OCI-LY3 (cell line): ENCODE results near the gene PMVK.

Source experiments
- H2AFZ ChIP-seq: fragments of 200-600, 300-600 bp; shearing (Covaris generic); 2 replicates; pipeline ENCODE4 v1.6.0; 2014; ENCODE audit warnings: antibody characterized with exemption, low read depth, low read length
- H3K27ac ChIP-seq: fragments of 200-600, 300-600 bp; sonication (generic); 2 replicates; pipeline ENCODE4 v1.5.1; 2014; ENCODE audit warnings: mild to moderate bottlenecking, low read length, moderate library complexity, mixed read lengths
- H3K27me3 ChIP-seq: fragments of 200-600, 300-600 bp; sonication (generic); 2 replicates; pipeline ENCODE4 v1.6.1; 2014; ENCODE audit warnings: low read depth, low read length, mixed read lengths
- H3K36me3 ChIP-seq: fragments of 200-600, 300-600 bp; sonication (generic); replicated peaks from 2 replicates; pipeline ENCODE3; 2014; ENCODE audit warnings: low read depth, low read length, mixed read lengths
- H3K4me1 ChIP-seq: fragments of 300-600, 200-600 bp; sonication (generic); 2 replicates; pipeline ENCODE4 v1.6.1; 2014; ENCODE audit warnings: low read length, mixed read lengths
- H3K4me2 ChIP-seq: fragments of 200-600, 300-600 bp; sonication (generic); 2 replicates; pipeline ENCODE4 v1.6.1; 2014; ENCODE audit warnings: low read length, mixed read lengths
- H3K4me3 ChIP-seq: fragments of 300-600, 200-600 bp; sonication (generic); 2 replicates; pipeline ENCODE4 v1.5.1; 2014; ENCODE audit warnings: antibody characterized with exemption, mild to moderate bottlenecking, low read length, moderate library complexity
- H3K79me2 ChIP-seq: fragments of 300-600, 200-600 bp; shearing (Covaris generic); 2 replicates; pipeline ENCODE4 v1.6.1; 2014; ENCODE audit warnings: mild to moderate bottlenecking, low read length, mixed read lengths
- H3K9ac ChIP-seq: fragments of 300-600, 200-600 bp; shearing (Covaris generic); 2 replicates; pipeline ENCODE4 v1.6.0; 2014; ENCODE audit warnings: mild to moderate bottlenecking, low read length, moderate library complexity
- H3K9me3 ChIP-seq: fragments of 200-600, 300-600 bp; shearing (Covaris generic); 2 replicates; pipeline ENCODE4 v1.6.1; 2014; ENCODE audit warnings: low read length, mixed read lengths; ENCODE audit not compliant: insufficient read depth
- H4K20me1 ChIP-seq: fragments of 200-600, 300-600 bp; sonication (generic); 2 replicates; pipeline ENCODE4 v1.6.1; 2016; ENCODE audit warnings: low read length, mixed read lengths; ENCODE audit not compliant: insufficient read depth
- EZH2phosphoT487 ChIP-seq: fragments of 200-600 bp; shearing (Covaris generic); IDR thresholded peaks from 2 replicates; pipeline ENCODE4 v1.6.1; 2018; ENCODE audit warnings: antibody characterized with exemption, mixed run types, low read depth
- TF ChIP-seq, protein P1 (sequence below): fragments of 200-600, 300-600 bp; sonication (generic); IDR thresholded peaks from 2 replicates; pipeline ENCODE4 v1.5.1; 2014; ENCODE audit warnings: antibody characterized with exemption, low read length, low read depth

Gene PMVK

GRCh38 chr1:154955718-154956543, 19.4 kb upstream of the PMVK start, which contains the start of gene PBXIP1:
Gene PBXIP1 (minus strand): TSS chr1:154956099. CDS start chr1:154953721, 2,378 bp downstream.
- Histone ChIP-seq H3K4me1 (peaks cover 31% of the 10 kb centered on the region), H3K79me2 (peaks cover 13% of the 10 kb centered on the region), H3K9me3 (no peaks in the 10 kb centered on the region), H4K20me1 (peaks cover 5% of the 10 kb centered on the region; the same call in 1 of the 2 replicates), H3K4me3 (peak within 1 kb of the TSS; percentile 79), H3K4me2 (peak within 1 kb of the TSS; percentile 82), H3K27me3 (no peaks in the 10 kb centered on the region), H3K36me3 (peaks cover 11% of the 10 kb centered on the region), H3K9ac (peak within 1 kb of the TSS; percentile 60), H2AFZ (peak within 1 kb of the TSS; percentile 58), H3K27ac (peak within 1 kb of the TSS; percentile 25)
- TF ChIP-seq EZH2phosphoT487, result no peak
- TF ChIP-seq, protein P1, sequence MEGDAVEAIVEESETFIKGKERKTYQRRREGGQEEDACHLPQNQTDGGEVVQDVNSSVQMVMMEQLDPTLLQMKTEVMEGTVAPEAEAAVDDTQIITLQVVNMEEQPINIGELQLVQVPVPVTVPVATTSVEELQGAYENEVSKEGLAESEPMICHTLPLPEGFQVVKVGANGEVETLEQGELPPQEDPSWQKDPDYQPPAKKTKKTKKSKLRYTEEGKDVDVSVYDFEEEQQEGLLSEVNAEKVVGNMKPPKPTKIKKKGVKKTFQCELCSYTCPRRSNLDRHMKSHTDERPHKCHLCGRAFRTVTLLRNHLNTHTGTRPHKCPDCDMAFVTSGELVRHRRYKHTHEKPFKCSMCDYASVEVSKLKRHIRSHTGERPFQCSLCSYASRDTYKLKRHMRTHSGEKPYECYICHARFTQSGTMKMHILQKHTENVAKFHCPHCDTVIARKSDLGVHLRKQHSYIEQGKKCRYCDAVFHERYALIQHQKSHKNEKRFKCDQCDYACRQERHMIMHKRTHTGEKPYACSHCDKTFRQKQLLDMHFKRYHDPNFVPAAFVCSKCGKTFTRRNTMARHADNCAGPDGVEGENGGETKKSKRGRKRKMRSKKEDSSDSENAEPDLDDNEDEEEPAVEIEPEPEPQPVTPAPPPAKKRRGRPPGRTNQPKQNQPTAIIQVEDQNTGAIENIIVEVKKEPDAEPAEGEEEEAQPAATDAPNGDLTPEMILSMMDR, result peak; percentile 55

- Histone ChIP-seq H3K27ac (peak overlapping the region; percentile 25; the same call in 1 of the 2 replicates), H3K9ac (peak overlapping the region; percentile 60), H3K4me1 (peaks cover 26% of the 10 kb centered on the region), H3K9me3 (no peaks in the 10 kb centered on the region), H3K27me3 (no peaks in the 10 kb centered on the region), H3K4me2 (peak overlapping the region; percentile 82), H3K79me2 (peaks cover 6% of the 10 kb centered on the region; the same call in 1 of the 2 replicates), H3K4me3 (peak overlapping the region; percentile 79), H3K36me3 (peaks cover 11% of the 10 kb centered on the region), H4K20me1 (no peaks in the 10 kb centered on the region), H2AFZ (peak overlapping the region; percentile 58; the same call in 1 of the 2 replicates)
- TF ChIP-seq, protein P1, result no peak
- TF ChIP-seq EZH2phosphoT487, result no peak
These were observed 18.7 kb upstream of the PMVK start for GRCh38 chr1:154955039-154955717.

GRCh38 chr1:154954541-154954940, 18.0 kb upstream of the PMVK start:
- peaks cover 26% of the 10 kb centered on the region for H3K4me1 ChIP-seq

More at GRCh38 chr1:154954541-154954940, 18.0 kb upstream of the PMVK start:
- Histone ChIP-seq H3K9me3 (no peaks in the 10 kb centered on the region), H3K4me3 (no peak overlapping the region), H3K79me2 (peaks cover 4% of the 10 kb centered on the region; the same call in 1 of the 2 replicates), H3K27me3 (no peaks in the 10 kb centered on the region), H3K36me3 (peaks cover 10% of the 10 kb centered on the region), H3K4me2 (no peak overlapping the region), H3K27ac (no peak overlapping the region), H3K9ac (no peak overlapping the region), H2AFZ (no peak overlapping the region), H4K20me1 (no peaks in the 10 kb centered on the region)
- TF ChIP-seq, protein P1, result no peak
- TF ChIP-seq EZH2phosphoT487, result no peak
